GM12878 (cell line): ENCODE measurements around the gene SYNM. TPM values are rescaled to one million over a fixed set of nuclear protein-coding genes. Genes with fewer than 3 reads are reported as not detected.

Experiments
- ATAC-seq: fragments of 200-7000 bp; cut with Tn5 transposase; 3 replicates; pipeline ENCODE4 v1.9.1; 2020; ENCODE audit warnings: mild to moderate bottlenecking, moderate library complexity
- BruUV-seq: library from RNA; stranded (reverse); fragments of 400-500 nt; replicated peaks from 2 replicates; lab custom pipeline; 2021; lab: Mats Ljungman, UMichigan
- CTCF ChIA-PET: fragments of 300-600 bp; sonication (Branson Sonifier 250); formaldehyde crosslinking; extraction: SDS; loops from one replicate; lab custom pipeline; 2021; ENCODE audit warnings: inconsistent platforms; lab: Yijun Ruan, JAX
- POLR2A ChIA-PET: fragments of 350-600 bp; formaldehyde crosslinking; extraction: SDS; loops from one replicate; lab custom pipeline; 2021; ENCODE audit warnings: inconsistent platforms; lab: Charles Lee
- RAD21 ChIA-PET: fragments of 300-600 bp; sonication (Branson Sonifier 250); formaldehyde crosslinking; loops from one replicate; lab custom pipeline; 2023; ENCODE audit warnings: antibody characterized with exemption; ENCODE audit not compliant: unreplicated experiment; lab: Charles Lee
- SMC1A ChIA-PET: fragments of 300-600 bp; sonication (Branson Sonifier 250); formaldehyde crosslinking; loops from one replicate; lab custom pipeline; 2023; ENCODE audit not compliant: unreplicated experiment, uncharacterized antibody; lab: Charles Lee
- DNase-seq: peaks from one replicate; pipeline ENCODE4 v3.0.0-alpha.2; 2011; ENCODE audit warnings: low read depth, low spot score
- FAIRE-seq: peaks from 3 replicates; lab custom pipeline; 2011; peaks lifted over from hg19 to GRCh38; lab: Jason Lieb, UNC
- H2AFZ ChIP-seq: 2 replicates; pipeline ENCODE4 v1.6.0; 2011; ENCODE audit warnings: low read depth, low read length, control low read depth; ENCODE audit not compliant: control insufficient read depth
- H3K27ac ChIP-seq: 2 replicates; pipeline ENCODE4 v1.5.1; 2011; ENCODE audit warnings: control low read depth; ENCODE audit not compliant: control insufficient read depth, insufficient read depth
- H3K27me3 ChIP-seq, 2 experiments: replicated peaks in 1 of 2; 2 replicates each; pipeline versions ENCODE4 v1.6.0 to v1.6.1; 2011; ENCODE audit warnings: low read length in 1 of 2; ENCODE audit not compliant: control insufficient read depth in 2 of 2, insufficient read depth in 2 of 2
- H3K36me3 ChIP-seq, 2 experiments: 2 replicates each; pipeline ENCODE4 v1.5.1; 2011; ENCODE audit warnings: low read length in 1 of 2; ENCODE audit not compliant: control insufficient read depth in 2 of 2, insufficient read depth in 2 of 2
- H3K4me1 ChIP-seq: 2 replicates; pipeline ENCODE4 v1.6.1; 2011; ENCODE audit warnings: mild to moderate bottlenecking, low read length, moderate library complexity, mixed read lengths; ENCODE audit not compliant: control insufficient read depth, insufficient read depth
- H3K4me2 ChIP-seq: 2 replicates; pipeline ENCODE4 v1.6.0; 2011; ENCODE audit warnings: control low read depth; ENCODE audit not compliant: control insufficient read depth, insufficient read depth
- H3K4me3 ChIP-seq: fragments of 200-600 bp; sonication (generic); 2 replicates; pipeline ENCODE4 v1.5.1; 2016
- H3K79me2 ChIP-seq: 2 replicates; pipeline ENCODE4 v1.6.0; 2011; ENCODE audit warnings: low read length; ENCODE audit not compliant: control insufficient read depth, insufficient read depth
- H3K9ac ChIP-seq: 2 replicates; pipeline ENCODE4 v1.8.0; 2011; ENCODE audit warnings: low read length, control low read depth, mixed read lengths; ENCODE audit not compliant: control insufficient read depth, insufficient read depth
- H3K9me3 ChIP-seq: replicated peaks from 3 replicates; pipeline ENCODE4 v1.5.1; 2011; ENCODE audit warnings: mild to moderate bottlenecking, low read length; ENCODE audit not compliant: control insufficient read depth, insufficient read depth
- H4K20me1 ChIP-seq: 2 replicates; pipeline ENCODE4 v1.6.0; 2011; ENCODE audit not compliant: control insufficient read depth, insufficient read depth
- IKZF2 ChIP-seq, 2 experiments: fragments of 450-650 bp; IDR thresholded peaks; 2 replicates each; pipeline ENCODE4 v1.6.1; 2017; ENCODE audit warnings: mild to moderate bottlenecking in 2 of 2, moderate library complexity in 2 of 2
- RAD51 ChIP-seq: fragments of 450-650 bp; IDR thresholded peaks from 2 replicates; pipeline ENCODE4 v1.6.1; 2016; ENCODE audit warnings: moderate library complexity, mild to moderate bottlenecking, inconsistent platforms
- REST ChIP-seq: IDR thresholded peaks from 2 replicates; pipeline ENCODE4 v1.6.1; 2012; ENCODE audit warnings: mild to moderate bottlenecking, low read depth, low read length
- ZNF687 ChIP-seq: fragments of 450-650 bp; IDR thresholded peaks from 2 replicates; pipeline ENCODE4 v1.6.1; 2017; ENCODE audit warnings: mild to moderate bottlenecking, moderate library complexity
- WGBS: methylation state at CpG from one replicate; pipeline ENCODE4 v1.1.6; 2016; ENCODE audit warnings: low lambda C conversion rate; ENCODE audit not compliant: insufficient replicate concordance, insufficient coverage; ENCODE audit errors: missing lambda C conversion rate; 5-methylcytosine and 5-hydroxymethylcytosine counted together
- in situ Hi-C: fragments of 300-500 bp; cut with MboI; formaldehyde crosslinking; loops from 9 replicates; pipeline ENCODE4 v1.14.3; 2018; ENCODE audit warnings: mixed read lengths
- intact Hi-C: fragments of 100-400 bp; cut with micrococcal nuclease; formaldehyde crosslinking; loops from one replicate; pipeline ENCODE4 v1.14.2; 2022; ENCODE audit not compliant: unreplicated experiment
- polyA plus RNA-seq, 11 experiments: library from polyadenylated mRNA; depleted of rRNA in 4 of 11; unstranded in 6 of 11; stranded (reverse) in 5 of 11; fragments of >200 nt; fragmentation: Nextera tagmentation in 4 of 11; fragmentation: Illumina TruSeq in 1 of 11; extraction: Ambion mirVana in 4 of 11; extraction: Trizol in 1 of 11; gene quantifications; 1 replicate in 1 of 11; 2 replicates in 10 of 11; pipeline versions ENCODE4 v1.2.1 to v1.2.3, GENCODE V29; 2011 to 2016; ENCODE audit warnings: inconsistent platforms in 2 of 11, missing spikeins in 2 of 11, low read depth in 1 of 11
- total RNA-seq, 4 experiments: library from RNA; depleted of rRNA in 3 of 4; stranded (reverse); fragments of >200 nt in 3 of 4; fragmentation: Illumina TruSeq in 1 of 4; extraction: Trizol in 1 of 4; gene quantifications; 2 replicates each; pipeline versions ENCODE4 v1.2.1 to v1.2.3, GENCODE V29; 2013 to 2021

SYNM gene
- total and polyA plus RNA-seq, 10 of the 15 experiments (the other 5 are each of a cell fraction or from before 2014, with no cell fraction given), result 0.05 to 1.1 (median 0.89) TPM; not detected in 1

GRCh38 chr15:99057020-99057419, 47.9 kb upstream of the SYNM start:
- no TSS peak for BruUV-seq
- 40% methylated on average over 4 of the region's 4 CpGs for WGBS
- H3K4me1 ChIP-seq, result peaks cover 16% of the 10 kb centered on the region
- FAIRE-seq (no peak), DNase-seq (peak; percentile 32), ATAC-seq (no peak; the same call in 1 of the 3 replicates)
- ChIA-PET RAD21 (interaction anchor here (0.5 to 4.7 kb wide), 16 partner anchors 18 to 274 kb away, joined by 3 to 45 read pairs (median 4); no protein-coding TSS in a partner anchor), SMC1A (interaction anchor here (0.7 to 7.6 kb wide), 23 partner anchors 16 to 355 kb away, joined by 3 to 86 read pairs (median 6); no protein-coding TSS in a partner anchor), CTCF (interaction anchor here (0.9 to 5.2 kb wide), 18 partner anchors 8 to 538 kb away, joined by 3 to 52 read pairs (median 4); no protein-coding TSS in a partner anchor), POLR2A (interaction anchor here (0.9 to 1.7 kb wide), 5 partner anchors 16 to 104 kb away, joined by 3 to 8 read pairs (median 4); no protein-coding TSS in a partner anchor)
- H3K36me3 ChIP-seq, result no peaks in the 10 kb centered on the region
- no peaks in the 10 kb centered on the region; the same call in 2 of the 3 replicates for H3K9me3 ChIP-seq
- H2AFZ ChIP-seq, result no peak overlapping the region
- H3K27me3 ChIP-seq, result no peaks in the 10 kb centered on the region
- no peak overlapping the region for H3K4me2 ChIP-seq
- H3K4me3 ChIP-seq, result no peak overlapping the region
- no peaks in the 10 kb centered on the region for H4K20me1 ChIP-seq
- no peak overlapping the region for H3K9ac ChIP-seq
- intact Hi-C loops, result loop anchor here (1.0 to 5.0 kb wide), 3 partner anchors 75 to 280 kb away; no protein-coding TSS in a partner anchor
- in situ Hi-C loops, result no loop called here
- H3K79me2 ChIP-seq, result no peaks in the 10 kb centered on the region
- TF ChIP-seq REST, result peak; percentile 65; the same call in 1 of the 2 replicates
- no peak for TF ChIP-seq RAD51
- TF ChIP-seq IKZF2 (IDR thresholded peaks at IDR 0.05), result 0 out of 4 replicates have a peak, but pooled peaks of 1 of the 2 experiments have one; percentile 12
- TF ChIP-seq ZNF687, result 0 out of 2 replicates have a peak, but pooled peaks have one; percentile 27
- H3K27ac ChIP-seq, result peak overlapping the region; percentile 14
